IMR-90 (cell line): Measurements from ENCODE around the gene FLII. TPM values are rescaled to one million over a fixed set of nuclear protein-coding genes. Genes with fewer than 3 reads are reported as not detected.

Experiments
- ATAC-seq: fragments of 200-7000 bp; cut with Tn5 transposase; 2 replicates; pipeline ENCODE4 v1.9.1; 2020; ENCODE audit warnings: low read depth, mild to moderate bottlenecking, moderate library complexity
- BruUV-seq: library from RNA; stranded (reverse); fragments of 400-500 nt; replicated peaks from 2 replicates; lab custom pipeline; 2021; lab: Mats Ljungman, UMichigan
- CTCF ChIA-PET: fragments of 300-600 bp; formaldehyde crosslinking; extraction: SDS; loops from one replicate; lab custom pipeline; 2021; ENCODE audit warnings: antibody characterized with exemption; lab: Yijun Ruan, JAX
- POLR2A ChIA-PET: fragments of 300-600 bp; sonication (Branson Sonifier 250); formaldehyde crosslinking; loops from one replicate; lab custom pipeline; 2022; ENCODE audit warnings: antibody characterized with exemption; ENCODE audit not compliant: unreplicated experiment; lab: Charles Lee
- DNase-seq: peaks from one replicate; pipeline ENCODE4 v3.0.0; 2013
- H2AFZ ChIP-seq: replicated peaks from 2 replicates; pipeline ENCODE3; 2013; ENCODE audit warnings: low read length, mild to moderate bottlenecking; ENCODE audit not compliant: poor library complexity
- H2AK5ac ChIP-seq: 2 replicates; pipeline ENCODE4 v1.6.1; 2013; ENCODE audit warnings: low read depth, low read length, inconsistent platforms
- H2AK9ac ChIP-seq: replicated peaks from 2 replicates; pipeline ENCODE3; 2013; ENCODE audit warnings: mild to moderate bottlenecking, low read depth, low read length, moderate library complexity; ENCODE audit not compliant: poor library complexity
- H2BK120ac ChIP-seq: 2 replicates; pipeline ENCODE4 v1.6.1; 2013; ENCODE audit warnings: low read depth, low read length, inconsistent platforms
- H2BK15ac ChIP-seq: 3 replicates; pipeline ENCODE4 v1.6.1; 2013; ENCODE audit warnings: low read depth, low read length, inconsistent platforms
- H2BK20ac ChIP-seq: 2 replicates; pipeline ENCODE4 v1.6.1; 2013; ENCODE audit warnings: low read depth, mild to moderate bottlenecking, inconsistent platforms, low read length, moderate library complexity
- H2BK5ac ChIP-seq: 2 replicates; pipeline ENCODE4 v1.6.1; 2013; ENCODE audit warnings: mild to moderate bottlenecking, low read depth, low read length, inconsistent platforms; ENCODE audit not compliant: poor library complexity, severe bottlenecking
- H3K14ac ChIP-seq: replicated peaks from 2 replicates; pipeline ENCODE4 v1.6.1; 2013; ENCODE audit warnings: low read depth, low read length, inconsistent platforms
- H3K18ac ChIP-seq: 2 replicates; pipeline ENCODE4 v1.6.1; 2013; ENCODE audit warnings: low read depth, low read length, control low read depth
- H3K23ac ChIP-seq: 2 replicates; pipeline ENCODE4 v1.6.1; 2013; ENCODE audit warnings: low read depth, low read length, inconsistent platforms
- H3K27ac ChIP-seq: 2 replicates; pipeline ENCODE4 v1.5.1; 2013; ENCODE audit warnings: mild to moderate bottlenecking, control low read depth, low read length; ENCODE audit not compliant: insufficient read depth
- H3K27me3 ChIP-seq: 2 replicates; pipeline ENCODE4 v1.6.1; 2013; ENCODE audit warnings: low read length; ENCODE audit not compliant: control insufficient read depth, insufficient read depth
- H3K36me3 ChIP-seq: 2 replicates; pipeline ENCODE4 v1.6.1; 2013; ENCODE audit warnings: low read length, mixed read lengths; ENCODE audit not compliant: control insufficient read depth, insufficient read depth
- H3K4ac ChIP-seq: 2 replicates; pipeline ENCODE4 v1.6.1; 2013; ENCODE audit warnings: low read depth, low read length, inconsistent platforms
- H3K4me1 ChIP-seq: 2 replicates; pipeline ENCODE4 v1.6.1; 2013; ENCODE audit warnings: low read length, mixed read lengths; ENCODE audit not compliant: control insufficient read depth, insufficient read depth
- H3K4me2 ChIP-seq: 2 replicates; pipeline ENCODE4 v1.6.1; 2013; ENCODE audit warnings: low read depth, mild to moderate bottlenecking, control low read depth, low read length, moderate library complexity
- H3K4me3 ChIP-seq: 2 replicates; pipeline ENCODE4 v1.5.1; 2013; ENCODE audit warnings: low read depth, mild to moderate bottlenecking, control low read depth, low read length, moderate library complexity; ENCODE audit not compliant: insufficient read depth
- H3K56ac ChIP-seq: 2 replicates; pipeline ENCODE4 v1.6.1; 2013; ENCODE audit warnings: low read length, inconsistent platforms; ENCODE audit not compliant: insufficient read depth; ENCODE audit errors: extremely low read depth
- H3K79me1 ChIP-seq, 2 experiments: 2 replicates each; pipeline ENCODE4 v1.6.1; 2013; ENCODE audit warnings: low read length in 2 of 2, inconsistent platforms in 1 of 2, low read depth in 1 of 2
- H3K9ac ChIP-seq: 2 replicates; pipeline ENCODE4 v1.6.1; 2013; ENCODE audit warnings: low read depth, low read length, control low read depth
- H3K9me1 ChIP-seq: 2 replicates; pipeline ENCODE4 v1.6.1; 2013; ENCODE audit warnings: low read length, inconsistent platforms; ENCODE audit not compliant: insufficient read depth
- H3K9me3 ChIP-seq: 2 replicates; pipeline ENCODE4 v1.6.1; 2013; ENCODE audit warnings: low read length; ENCODE audit not compliant: control insufficient read depth, insufficient read depth
- H4K20me1 ChIP-seq: 2 replicates; pipeline ENCODE4 v1.6.1; 2013; ENCODE audit warnings: low read length, inconsistent platforms; ENCODE audit not compliant: insufficient read depth
- H4K5ac ChIP-seq: 2 replicates; pipeline ENCODE4 v1.6.1; 2013; ENCODE audit warnings: mild to moderate bottlenecking, low read depth, low read length, control low read depth
- H4K8ac ChIP-seq, 2 experiments: 2 replicates each; pipeline ENCODE4 v1.6.1; 2013; ENCODE audit warnings: low read depth in 2 of 2, low read length in 2 of 2, control low read depth in 1 of 2, inconsistent platforms in 1 of 2
- H4K91ac ChIP-seq: 2 replicates; pipeline ENCODE4 v1.6.1; 2013; ENCODE audit warnings: low read depth, low read length, inconsistent platforms; ENCODE audit not compliant: insufficient read depth
- CEBPB ChIP-seq: IDR thresholded peaks from 2 replicates; pipeline ENCODE4 v1.6.1; 2012; ENCODE audit warnings: low read depth, low read length, improper control_type of control experiment
- MXI1 ChIP-seq: IDR thresholded peaks from 2 replicates; pipeline ENCODE4 v1.6.1; 2012; ENCODE audit warnings: low read depth, mild to moderate bottlenecking, low read length, moderate library complexity, borderline replicate concordance
- RCOR1 ChIP-seq: IDR thresholded peaks from 2 replicates; pipeline ENCODE4 v1.6.1; 2012; ENCODE audit warnings: mild to moderate bottlenecking, low read length, improper control_type of control experiment; ENCODE audit not compliant: insufficient replicate concordance
- WGBS, 2 experiments: methylation state at CpG; one replicate each; pipeline versions ENCODE4 v1.1.5 to v1.1.7; 2013; ENCODE audit warnings: missing lambda C conversion rate in 2 of 2; ENCODE audit not compliant: insufficient read length in 1 of 2; ENCODE audit errors: extremely low coverage in 2 of 2; 5-methylcytosine and 5-hydroxymethylcytosine counted together
- dilution Hi-C: fragments of 300-500 bp; cut with HindIII; formaldehyde crosslinking; loops from one replicate; pipeline ENCODE4 v1.14.3; 2018; ENCODE audit warnings: low sequenced_read_pairs; ENCODE audit not compliant: unreplicated experiment
- in situ Hi-C: fragments of 300-500 bp; cut with MboI; formaldehyde crosslinking; loops from 3 replicates; pipeline ENCODE4 v1.14.3; 2019; ENCODE audit warnings: low sequenced_read_pairs, inconsistent platforms, mixed read lengths
- intact Hi-C: fragments of 100-400 bp; cut with micrococcal nuclease; formaldehyde crosslinking; loops from 2 replicates; pipeline ENCODE4 v1.10.0; 2022
- polyA plus RNA-seq, 3 experiments: library from polyadenylated mRNA; depleted of rRNA; stranded (reverse); fragments of >200 nt; gene quantifications; 2 replicates each; pipeline ENCODE4 v1.2.3, GENCODE V29; 2012; ENCODE audit warnings: low replicate concordance in 1 of 3
- total RNA-seq: library from RNA; depleted of rRNA; stranded (reverse); fragments of >200 nt; gene quantifications from 2 replicates; pipeline ENCODE4 v1.2.3, GENCODE V29; 2012
- TF ChIP-seq, protein P1 (sequence below): fragments of 150-350 bp; IDR thresholded peaks from 2 replicates; pipeline ENCODE4 v1.6.1; 2017; ENCODE audit warnings: mild to moderate bottlenecking, antibody characterized with exemption, low read length, low read depth

Gene FLII
- total and polyA plus RNA-seq, 2 of the 4 experiments (the other 2 are of a cell fraction), result 263 to 290 TPM

DNA sequence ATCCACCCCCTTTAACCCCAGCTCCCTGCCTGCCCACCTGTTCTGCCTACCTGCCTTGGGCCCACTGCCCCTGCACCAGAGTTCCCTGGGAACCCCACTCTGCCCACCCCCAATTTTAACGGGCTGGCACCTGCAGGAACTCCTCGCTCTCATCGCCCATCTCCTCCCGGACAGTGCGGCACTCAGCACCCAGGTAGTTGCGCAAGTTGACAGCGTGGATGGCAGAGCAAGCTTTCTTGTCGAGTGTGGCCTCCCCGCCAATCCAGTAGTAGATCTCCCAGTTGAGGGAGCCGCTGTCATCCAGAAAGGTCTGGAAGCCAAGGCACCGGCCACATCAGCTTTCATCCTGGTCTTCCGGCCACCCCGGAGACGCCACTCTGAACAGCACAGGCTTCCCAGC is 7.8 kb downstream of the FLII start:
- dilution Hi-C loops, result no loop called here
- Histone ChIP-seq H3K23ac (no peak overlapping the region), H3K9me1 (no peaks in the 10 kb centered on the region; the same call in 1 of the 2 replicates), H3K79me1 (peaks cover 4 to 44% of the 10 kb centered on the region in 2 experiments), H2BK5ac (no peak overlapping the region), H4K91ac (no peak overlapping the region), H3K4me2 (no peak overlapping the region), H3K9ac (no peak overlapping the region), H2AK5ac (no peak overlapping the region), H3K36me3 (peaks cover 89% of the 10 kb centered on the region), H3K4ac (no peak overlapping the region), H3K4me3 (no peak overlapping the region), H3K27ac (no peak overlapping the region), H3K18ac (no peak overlapping the region), H2AFZ (no peak overlapping the region), H4K8ac (no peak overlapping the region), H2BK120ac (no peak overlapping the region), H3K4me1 (no peaks in the 10 kb centered on the region), H3K27me3 (no peaks in the 10 kb centered on the region), H4K20me1 (peaks cover 32% of the 10 kb centered on the region), H3K56ac (no peak overlapping the region), H3K9me3 (no peaks in the 10 kb centered on the region), H4K5ac (no peak overlapping the region), H2BK15ac (no peak overlapping the region), H3K14ac (no peak overlapping the region), H2BK20ac (no peak overlapping the region), H2AK9ac (peak overlapping the region; percentile 58)
- ATAC-seq (no peak), DNase-seq (no peak)
- TF ChIP-seq, protein P1, sequence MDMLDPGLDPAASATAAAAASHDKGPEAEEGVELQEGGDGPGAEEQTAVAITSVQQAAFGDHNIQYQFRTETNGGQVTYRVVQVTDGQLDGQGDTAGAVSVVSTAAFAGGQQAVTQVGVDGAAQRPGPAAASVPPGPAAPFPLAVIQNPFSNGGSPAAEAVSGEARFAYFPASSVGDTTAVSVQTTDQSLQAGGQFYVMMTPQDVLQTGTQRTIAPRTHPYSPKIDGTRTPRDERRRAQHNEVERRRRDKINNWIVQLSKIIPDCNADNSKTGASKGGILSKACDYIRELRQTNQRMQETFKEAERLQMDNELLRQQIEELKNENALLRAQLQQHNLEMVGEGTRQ, result no peak
- TF ChIP-seq CEBPB, result peak; percentile 44
- TF ChIP-seq RCOR1, result no peak
- TF ChIP-seq MXI1, result no peak
- intact Hi-C loops, result no loop called here
- 93% methylated on average over 14 of the region's 14 CpGs; no CpG with 5 or more reads in 1 of the 2 experiments for WGBS, 2 experiments
- in situ Hi-C loops, result no loop called here
- BruUV-seq, result no TSS peak
- ChIA-PET CTCF (no interaction called here), POLR2A (no interaction called here)
